ENCODE measurements around the gene KCTD8. TPM values are rescaled to one million over a fixed set of nuclear protein-coding genes. Genes with fewer than 3 reads are reported as not detected.

The KCTD8 gene
- total RNA-seq, 1 donor from 2014 or later = not detected

GRCh38 chr4:44165938-44166337 is 282.7 kb downstream of the KCTD8 start:
- intact Hi-C loops (cut with DNase I) = no loop called here
- TF ChIP-seq CTCF (IDR thresholded peaks at IDR 0.05) = no peak
- no peak for TF ChIP-seq POLR2AphosphoS5 (IDR thresholded peaks at IDR 0.05; ENCODE audit: insufficient read depth in 1 of 2, low read depth in 1 of 2)
- TF ChIP-seq POLR2A (IDR thresholded peaks at IDR 0.05) = no peak
- H3K4me3 ChIP-seq = no peak overlapping the region
- H3K27ac ChIP-seq = no peak overlapping the region
- no peaks in the 10 kb centered on the region for H3K9me3 ChIP-seq
- H3K36me3 ChIP-seq = no peaks in the 10 kb centered on the region
- no peaks in the 10 kb centered on the region for H3K27me3 ChIP-seq
- no peak for DNase-seq (ENCODE audit: extremely low spot score in 2 of 2)
- H3K4me1 ChIP-seq = no peaks in the 10 kb centered on the region

- no peaks in the 10 kb centered on the region for H3K27me3 ChIP-seq
- TF ChIP-seq POLR2AphosphoS5 (IDR thresholded peaks at IDR 0.05; ENCODE audit: insufficient read depth in 1 of 2, low read depth in 1 of 2) (no peak), CTCF (IDR thresholded peaks at IDR 0.05) (no peak), POLR2A (IDR thresholded peaks at IDR 0.05) (no peak)
- no peak overlapping the region for H3K27ac ChIP-seq
- H3K36me3 ChIP-seq = no peaks in the 10 kb centered on the region
- intact Hi-C loops (cut with DNase I) = no loop called here
- no peaks in the 10 kb centered on the region for H3K9me3 ChIP-seq
- H3K4me1 ChIP-seq = no peaks in the 10 kb centered on the region
- no peak overlapping the region for H3K4me3 ChIP-seq
- no peak for DNase-seq (ENCODE audit: extremely low spot score in 2 of 2)
These were observed 285.9 kb downstream of the KCTD8 start for GRCh38 chr4:44162538-44163270.

- Histone ChIP-seq H3K27me3 (no peaks in the 10 kb centered on the region), H3K4me3 (no peak overlapping the region), H3K36me3 (no peaks in the 10 kb centered on the region), H3K27ac (no peak overlapping the region), H3K9me3 (no peaks in the 10 kb centered on the region), H3K4me1 (no peaks in the 10 kb centered on the region)
- intact Hi-C loops (cut with DNase I) = no loop called here
- no peak for DNase-seq (ENCODE audit: extremely low spot score in 2 of 2)
- TF ChIP-seq POLR2AphosphoS5 (IDR thresholded peaks at IDR 0.05; ENCODE audit: insufficient read depth in 1 of 2, low read depth in 1 of 2) = no peak
- TF ChIP-seq POLR2A (IDR thresholded peaks at IDR 0.05) = no peak
- no peak for TF ChIP-seq CTCF (IDR thresholded peaks at IDR 0.05)
These were observed 286.9 kb downstream of the KCTD8 start for GRCh38 chr4:44161756-44162155.

DNA sequence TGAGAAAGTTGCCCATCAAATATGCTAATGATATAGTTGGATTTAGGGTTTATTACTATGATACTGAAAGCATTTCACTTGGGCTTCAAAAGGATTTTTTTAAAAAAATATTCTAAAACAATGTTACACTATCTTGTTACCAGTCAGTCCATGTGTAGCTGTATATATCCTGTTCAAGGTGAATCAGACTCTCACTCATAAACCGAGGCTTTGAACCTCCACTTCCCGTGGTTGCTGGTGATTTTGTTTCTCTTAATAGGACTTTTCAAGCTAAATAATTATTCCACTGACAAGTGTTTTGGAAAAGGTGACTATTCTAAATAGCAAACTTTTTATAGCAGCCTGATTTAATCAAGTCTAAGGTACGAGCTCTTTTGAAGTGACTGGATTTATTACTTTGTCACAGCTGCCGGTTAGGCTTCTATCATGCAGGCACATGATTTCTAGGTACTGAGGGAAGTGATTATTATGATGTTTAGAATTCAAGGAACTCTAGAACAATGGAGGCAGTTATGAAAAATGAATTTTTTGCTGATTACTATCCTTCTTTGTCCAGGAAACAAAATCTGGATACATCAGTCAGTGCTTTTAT is 287.7 kb downstream of the KCTD8 start:
- no peak for DNase-seq (ENCODE audit: extremely low spot score in 2 of 2)
- H3K27me3 ChIP-seq = no peaks in the 10 kb centered on the region
- no peak for TF ChIP-seq POLR2AphosphoS5 (IDR thresholded peaks at IDR 0.05; ENCODE audit: insufficient read depth in 1 of 2, low read depth in 1 of 2)
- no peaks in the 10 kb centered on the region for H3K9me3 ChIP-seq
- intact Hi-C loops (cut with DNase I) = no loop called here
- H3K27ac ChIP-seq = no peak overlapping the region
- H3K4me1 ChIP-seq = no peaks in the 10 kb centered on the region
- no peaks in the 10 kb centered on the region for H3K36me3 ChIP-seq
- H3K4me3 ChIP-seq = no peak overlapping the region

DNA sequence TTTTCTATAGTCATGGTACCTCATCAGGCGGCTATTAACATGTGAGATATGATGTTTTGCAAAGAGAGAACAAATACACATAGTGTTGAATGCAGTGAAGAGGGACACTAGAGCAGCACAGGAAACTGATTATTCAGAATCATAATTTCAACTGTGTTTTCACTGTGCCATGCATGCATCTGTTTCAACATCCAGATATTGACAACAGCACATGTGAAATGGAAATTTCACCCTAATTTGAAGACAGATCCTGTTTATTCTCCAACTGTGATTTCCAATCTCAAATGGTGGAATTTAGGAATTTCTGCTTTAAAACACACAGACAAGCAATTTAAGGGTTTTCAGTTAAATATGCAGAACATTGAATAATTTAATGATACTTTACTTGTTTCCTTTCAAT is 288.6 kb downstream of the KCTD8 start:
- intact Hi-C loops (cut with DNase I) = no loop called here
- no peaks in the 10 kb centered on the region for H3K36me3 ChIP-seq
- no peaks in the 10 kb centered on the region for H3K27me3 ChIP-seq

More for the DNA sequence above, 288.6 kb downstream of the KCTD8 start:
- Histone ChIP-seq H3K4me1 (no peaks in the 10 kb centered on the region), H3K9me3 (no peaks in the 10 kb centered on the region), H3K27ac (no peak overlapping the region), H3K4me3 (no peak overlapping the region)
- no peak for DNase-seq (ENCODE audit: extremely low spot score in 2 of 2)
- TF ChIP-seq CTCF (IDR thresholded peaks at IDR 0.05) = no peak
- TF ChIP-seq POLR2A (IDR thresholded peaks at IDR 0.05) = no peak
- TF ChIP-seq POLR2AphosphoS5 (IDR thresholded peaks at IDR 0.05; ENCODE audit: insufficient read depth in 1 of 2, low read depth in 1 of 2) = no peak
